HS-5 (cell line): ENCODE measurements around the gene FNDC7.
"Not testable (repeated sequence)": the region's sequence is repeated elsewhere in the genome, so short reads cannot be mapped to it uniquely, and the experiment has no call there.

Source experiments
- DNase-seq: peaks from one replicate; pipeline ENCODE4 v3.0.0-alpha.2; 2012; ENCODE audit warnings: low read depth

FNDC7 gene

DNA sequence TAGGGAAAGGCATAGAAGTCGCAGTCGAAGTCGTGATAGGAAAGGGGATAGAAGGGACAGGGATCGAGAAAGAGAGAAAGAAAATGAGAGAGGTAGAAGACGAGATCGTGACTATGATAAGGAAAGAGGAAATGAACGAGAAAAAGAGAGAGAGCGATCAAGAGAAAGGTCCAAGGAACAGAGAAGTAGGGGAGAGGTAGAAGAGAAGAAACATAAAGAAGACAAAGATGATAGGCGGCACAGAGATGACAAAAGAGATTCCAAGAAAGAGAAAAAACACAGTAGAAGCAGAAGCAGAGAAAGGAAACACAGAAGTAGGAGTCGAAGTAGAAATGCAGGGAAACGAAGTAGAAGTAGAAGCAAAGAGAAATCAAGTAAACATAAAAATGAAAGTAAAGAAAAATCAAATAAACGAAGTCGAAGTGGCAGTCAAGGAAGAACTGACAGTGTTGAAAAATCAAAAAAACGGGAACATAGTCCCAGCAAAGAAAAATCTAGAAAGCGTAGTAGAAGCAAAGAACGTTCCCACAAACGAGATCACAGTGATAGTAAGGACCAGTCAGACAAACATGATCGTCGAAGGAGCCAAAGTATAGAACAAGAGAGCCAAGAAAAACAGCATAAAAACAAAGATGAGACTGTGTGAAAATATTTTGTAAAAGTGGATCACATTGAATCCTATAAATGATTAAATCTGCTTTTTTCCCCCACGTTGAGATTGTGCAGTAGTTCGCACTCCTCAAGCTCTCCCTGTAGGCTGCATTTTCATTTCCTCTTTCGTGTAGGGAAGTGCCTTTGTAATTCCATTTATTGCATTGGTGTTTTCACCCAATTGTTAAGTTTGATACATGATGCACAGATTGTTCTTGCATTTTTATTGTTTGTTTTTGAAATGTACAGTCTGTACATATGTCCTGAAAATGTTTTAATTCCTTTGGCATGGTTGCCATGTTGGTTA is 13.1 kb upstream of the FNDC7 start:
- DNase-seq, result no peak

DNA sequence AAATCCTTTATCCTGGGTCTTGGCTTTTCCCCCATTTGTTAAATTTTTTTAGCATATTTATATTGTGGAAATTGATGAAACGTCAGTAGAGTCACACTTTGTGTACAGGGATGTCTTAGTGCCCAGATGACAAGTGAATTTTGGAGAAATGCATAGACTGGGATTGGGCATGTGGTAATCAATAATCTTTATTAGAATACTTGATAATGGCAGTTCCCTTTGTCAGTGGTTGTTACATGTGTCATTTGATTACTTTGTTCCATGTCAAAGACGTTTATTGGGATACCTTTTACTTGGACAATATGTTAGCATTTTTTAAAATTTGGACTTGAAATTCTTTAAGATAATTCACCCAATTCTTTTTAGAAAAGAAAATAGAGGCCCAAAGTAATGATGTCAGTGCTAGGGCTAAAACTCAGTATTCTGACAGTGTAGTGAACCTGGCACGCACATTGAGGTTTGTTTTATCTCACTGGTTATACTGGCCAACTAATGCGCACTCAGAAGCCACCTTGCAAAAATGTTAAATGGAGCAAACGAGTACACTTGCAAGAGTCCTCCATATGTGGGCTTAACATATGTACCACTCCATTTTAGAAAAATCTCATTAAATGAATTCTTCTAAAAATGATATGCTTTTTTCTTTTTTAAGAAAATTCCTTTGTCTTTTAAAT is 11.4 kb upstream of the FNDC7 start:
- no peak for DNase-seq

GRCh38 chr1:108702109-108702508 is 10.6 kb upstream of the FNDC7 start:
- not testable (repeated sequence) for DNase-seq

DNA sequence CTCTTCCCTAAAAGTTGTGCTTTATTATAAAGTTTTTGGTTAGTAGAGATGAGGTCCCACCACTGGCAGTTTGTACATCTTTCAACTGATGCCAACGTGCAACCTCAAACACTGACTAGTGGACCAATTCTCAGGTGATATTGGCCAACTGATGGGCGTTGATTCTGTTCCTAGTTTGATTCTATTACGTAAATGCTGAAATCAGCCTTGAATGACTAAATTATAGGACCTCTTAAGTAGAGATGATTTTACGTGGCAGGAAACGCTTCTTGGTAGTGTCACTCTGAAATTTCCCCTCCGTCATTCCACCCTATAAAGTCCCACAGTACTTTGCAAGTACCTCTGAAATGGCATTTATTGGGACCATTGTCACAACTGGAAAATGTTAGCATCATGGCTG is 8.8 kb upstream of the FNDC7 start:
- DNase-seq, result peak; percentile 42

- peak; percentile 69 for DNase-seq
Observed at GRCh38 chr1:108704496-108704895, 8.2 kb upstream of the FNDC7 start.

DNA sequence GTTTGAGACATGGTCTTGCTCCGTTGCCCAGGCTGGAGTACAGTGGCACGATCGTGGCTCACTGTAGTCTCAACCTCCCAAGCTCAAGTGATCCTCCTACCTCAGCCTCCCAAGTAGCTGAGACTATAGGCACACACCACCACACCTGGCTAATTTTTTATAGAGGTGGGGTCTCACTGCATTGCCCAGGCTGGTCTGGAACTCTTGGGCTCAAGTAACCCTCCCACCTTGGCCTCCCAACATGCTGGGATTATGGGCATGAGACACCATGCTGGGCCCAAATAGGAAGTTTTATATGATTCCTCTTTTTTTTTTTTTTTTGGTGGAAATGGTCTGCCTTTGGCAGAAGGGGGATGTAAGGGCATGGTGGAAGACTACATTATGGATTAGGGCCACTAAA is 6.1 kb upstream of the FNDC7 start:
- no peak for DNase-seq

DNA sequence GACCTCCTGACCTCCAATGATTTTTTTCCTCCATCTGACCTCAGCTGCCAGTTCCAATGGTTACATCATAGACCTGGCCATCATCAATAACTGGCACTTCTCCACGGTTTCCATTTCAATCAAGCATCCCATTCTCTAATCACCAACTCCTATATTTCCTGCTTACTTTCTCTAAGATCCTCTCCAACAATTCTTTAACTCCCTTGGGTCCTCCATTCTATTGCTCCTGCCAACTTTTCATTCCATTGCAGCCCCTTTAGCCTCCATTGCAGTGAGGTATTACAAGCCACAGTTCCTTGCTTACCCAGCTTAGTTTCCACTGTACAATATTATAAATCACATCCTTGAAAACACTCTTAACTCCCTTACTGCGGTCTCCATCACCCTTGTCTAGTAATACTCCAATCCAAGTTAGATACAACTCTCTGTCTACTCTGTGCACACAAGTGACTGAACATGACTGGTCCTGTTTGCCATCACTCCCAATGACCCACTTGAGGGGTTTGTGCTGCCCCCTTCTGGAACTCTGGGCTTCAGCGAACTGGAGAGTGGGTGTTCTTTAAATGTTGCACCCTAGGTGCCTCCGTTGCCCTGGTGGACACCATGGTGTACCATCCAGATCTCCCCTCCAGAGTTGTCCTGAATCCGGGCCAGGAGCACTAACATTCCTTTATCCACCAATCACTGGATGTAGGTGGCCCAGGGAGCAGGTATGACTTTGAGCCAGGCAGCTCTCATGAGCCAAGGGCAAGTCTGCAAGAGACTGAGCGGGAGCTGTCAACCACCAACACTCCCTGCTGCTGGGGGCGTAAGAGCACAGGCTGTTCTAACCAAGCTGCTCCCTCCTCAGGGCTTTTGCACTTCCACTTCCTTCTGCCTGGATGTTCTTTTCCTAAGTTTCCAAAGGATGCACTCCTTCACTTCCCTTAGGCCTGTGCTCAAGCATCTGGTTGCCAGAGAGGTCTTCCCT is 3.7 kb upstream of the FNDC7 start:
- DNase-seq, result no peak

DNA sequence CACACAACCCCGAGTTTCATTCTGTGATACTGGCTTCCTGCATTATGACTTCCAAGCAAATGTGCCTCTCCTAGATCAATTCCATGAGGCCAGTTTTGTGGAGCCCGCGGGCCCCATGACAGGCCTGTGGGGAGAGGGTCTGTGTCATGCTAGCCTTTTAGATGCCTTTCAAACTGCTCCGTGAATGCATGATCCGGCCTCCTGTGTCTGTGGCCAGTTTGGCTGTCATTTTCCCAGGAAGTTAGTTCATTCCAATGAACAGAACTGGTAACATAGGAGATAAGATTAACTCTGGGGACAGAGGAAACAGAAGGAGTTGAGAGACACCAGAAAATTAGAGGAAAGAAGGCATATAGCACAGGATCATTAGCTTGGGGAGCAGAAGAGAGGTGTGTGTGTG is 3.2 kb downstream of the FNDC7 start:
- DNase-seq, result no peak

GRCh38 chr1:108716437-108717230 is 3.9 kb downstream of the FNDC7 start:
- DNase-seq, result no peak

GRCh38 chr1:108717774-108718316 is 5.1 kb downstream of the FNDC7 start:
- DNase-seq, result no peak

- DNase-seq, result no peak
Observed at GRCh38 chr1:108718927-108719655, 6.4 kb downstream of the FNDC7 start.

GRCh38 chr1:108719656-108720435 is 7.1 kb downstream of the FNDC7 start:
- peak; percentile 70 for DNase-seq

DNA sequence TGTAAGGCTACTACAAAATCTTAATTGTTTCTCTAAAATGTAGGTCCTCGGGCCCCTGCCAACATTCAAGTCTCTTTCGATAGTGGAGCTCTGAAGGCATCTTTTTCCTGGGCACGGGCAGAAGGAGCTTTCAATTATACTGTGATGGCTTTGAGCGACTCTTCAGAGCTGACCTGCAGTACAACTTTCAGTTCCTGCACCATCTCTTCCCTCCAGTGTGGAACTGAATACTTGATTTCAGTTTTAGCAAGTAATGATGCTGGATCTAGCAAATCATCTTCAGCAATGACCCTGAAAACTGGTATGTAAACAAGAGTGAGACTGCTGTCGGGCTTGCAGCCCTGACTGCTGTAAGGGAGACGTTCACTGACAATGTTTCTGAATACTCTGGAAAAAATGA is 9.6 kb downstream of the FNDC7 start:
- no peak for DNase-seq

DNA sequence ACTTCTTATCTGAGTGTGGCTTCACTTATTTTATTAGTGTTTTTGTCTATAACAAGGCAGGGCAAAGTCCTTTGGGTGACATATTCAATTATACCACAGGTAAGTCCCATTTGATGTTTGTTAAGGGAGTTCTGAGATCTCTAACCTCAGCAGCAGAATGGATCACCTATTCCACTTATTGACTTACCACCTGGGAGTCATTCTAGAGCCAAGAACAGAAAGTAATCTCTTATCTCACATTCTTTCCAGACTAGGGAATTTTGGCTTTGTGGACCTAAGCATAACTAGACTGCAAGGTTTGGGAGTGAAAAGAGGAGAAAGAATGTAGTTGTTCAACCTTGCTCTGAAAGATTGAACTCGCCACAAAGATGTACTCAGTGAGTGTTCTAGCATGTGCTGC is 13.2 kb downstream of the FNDC7 start:
- no peak for DNase-seq

DNA sequence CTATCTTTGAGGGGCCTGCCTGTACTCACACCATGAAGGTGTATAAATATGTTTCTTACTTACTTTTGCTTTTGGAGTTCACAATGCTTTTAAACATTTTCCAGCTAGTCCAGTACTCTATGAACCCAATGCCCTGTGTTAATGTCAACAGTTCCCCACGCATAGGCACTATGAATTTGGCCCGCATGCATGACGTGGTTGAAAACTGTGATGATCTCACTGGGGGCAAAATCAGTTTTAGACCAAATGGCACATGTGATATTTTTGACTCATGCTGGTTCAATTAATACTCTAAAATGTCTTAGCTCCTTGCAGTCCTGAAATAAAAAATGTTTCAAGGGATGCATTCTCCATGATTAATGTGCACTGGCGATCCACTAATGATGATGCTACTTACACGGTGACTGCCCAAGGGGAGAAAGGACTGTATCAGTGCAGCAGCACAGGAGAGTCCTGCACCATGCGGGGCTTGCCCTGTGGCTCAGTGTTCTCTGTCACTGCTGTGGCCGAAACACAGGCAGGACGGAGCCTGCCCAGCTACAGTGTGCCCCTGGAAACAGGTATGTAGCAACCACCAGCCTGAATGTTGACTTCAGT is 15.7 kb downstream of the FNDC7 start:
- DNase-seq, result no peak

- DNase-seq, result no peak
Observed at GRCh38 chr1:108729481-108729880, 16.8 kb downstream of the FNDC7 start.

- DNase-seq, result no peak
Observed at GRCh38 chr1:108732398-108732797, 19.7 kb downstream of the FNDC7 start.

GRCh38 chr1:108734171-108734865 is 21.6 kb downstream of the FNDC7 start:
- no peak for DNase-seq

DNA sequence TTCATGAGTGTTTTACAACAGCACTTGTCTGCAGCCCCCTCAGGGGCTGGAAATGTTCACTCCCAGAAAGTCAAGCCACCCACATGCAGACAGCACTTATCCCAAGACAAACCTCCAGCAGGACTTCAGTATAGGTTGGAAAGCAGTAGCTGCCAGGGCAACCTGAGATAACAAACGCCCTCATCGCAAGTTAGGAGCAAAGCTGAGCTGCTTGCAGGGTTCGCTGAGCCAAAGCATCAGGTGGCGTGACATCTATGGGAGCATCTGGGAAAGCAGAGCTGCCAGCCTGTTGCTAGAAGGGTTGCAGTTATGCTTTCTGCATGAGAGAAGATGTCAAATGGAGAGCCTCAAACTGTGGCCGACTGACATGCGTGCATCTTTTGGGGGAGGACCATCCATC is 29.5 kb downstream of the FNDC7 start:
- DNase-seq, result no peak
